SH-SY5Y (cell line): ENCODE data around the gene FBXO3.

Experiments
- GATA2 ChIP-seq: IDR thresholded peaks from 2 replicates; pipeline ENCODE4 v1.6.1; 2011; ENCODE audit warnings: mild to moderate bottlenecking, low read depth, low read length
- GATA3 ChIP-seq: IDR thresholded peaks from 2 replicates; pipeline ENCODE4 v1.6.1; 2011; ENCODE audit warnings: low read depth, mild to moderate bottlenecking, low read length, moderate library complexity

FBXO3 gene

GRCh38 chr11:33701302-33702230 is 72.8 kb downstream of the FBXO3 start:
- TF ChIP-seq GATA3 (no peak), GATA2 (no peak)

GRCh38 chr11:33700502-33701271 is 73.6 kb downstream of the FBXO3 start, which contains the start of gene C11orf91:
Gene C11orf91, minus strand, starts transcription at chr11:33700826. Its CDS starts 86 bp downstream, at chr11:33700740.
- TF ChIP-seq GATA2: no peak
- no peak for TF ChIP-seq GATA3

- TF ChIP-seq GATA3 (no peak), GATA2 (no peak)
Observed at GRCh38 chr11:33700063-33700501, 74.2 kb downstream of the FBXO3 start.

- no peak for TF ChIP-seq GATA3
- TF ChIP-seq GATA2: no peak
Observed at GRCh38 chr11:33699515-33700062, 74.7 kb downstream of the FBXO3 start.

GRCh38 chr11:33698921-33699320 is 75.4 kb downstream of the FBXO3 start:
- TF ChIP-seq GATA3 (no peak), GATA2 (no peak)

GRCh38 chr11:33697997-33698396 is 76.3 kb downstream of the FBXO3 start:
- TF ChIP-seq GATA3 (no peak), GATA2 (no peak)

GRCh38 chr11:33696931-33697638 is 77.2 kb downstream of the FBXO3 start:
- TF ChIP-seq GATA3 (no peak), GATA2 (no peak)

GRCh38 chr11:33696411-33696810 is 77.9 kb downstream of the FBXO3 start:
- no peak for TF ChIP-seq GATA2
- no peak for TF ChIP-seq GATA3

GRCh38 chr11:33695051-33695566 is 79.2 kb downstream of the FBXO3 start:
- no peak for TF ChIP-seq GATA3

GRCh38 chr11:33694346-33695050 is 79.8 kb downstream of the FBXO3 start:
- no peak for TF ChIP-seq GATA2
- no peak for TF ChIP-seq GATA3

- no peak for TF ChIP-seq GATA3
- TF ChIP-seq GATA2: no peak
Observed at GRCh38 chr11:33692541-33692940, 81.8 kb downstream of the FBXO3 start.

- TF ChIP-seq GATA2: no peak
- TF ChIP-seq GATA3: no peak
Observed at GRCh38 chr11:33692013-33692504, 82.3 kb downstream of the FBXO3 start.
